ENCODE data around the gene PRKCH. TPM values are rescaled to one million over a fixed set of nuclear protein-coding genes. Genes with fewer than 3 reads are reported as not detected.

PRKCH gene
- total RNA-seq, 1 experiment from 2014 or later: 170 TPM

GRCh38 chr14:61588419-61588901, 267.1 kb downstream of the PRKCH start:
- Histone ChIP-seq H3F3A (ENCODE audit: low read length, unreplicated experiment) (peaks cover 15% of the 10 kb centered on the region), H4K20me1 (ENCODE audit: low read length) (no peaks in the 10 kb centered on the region), H3K9ac (ENCODE audit: low read length) (no peak overlapping the region), H3K9me2 (replicated peaks; ENCODE audit: low read length) (no peaks in the 10 kb centered on the region), H3K4me1 (ENCODE audit: insufficient read depth, low read length) (peaks cover 41% of the 10 kb centered on the region), H3K36me3 (ENCODE audit: low read depth, low read length) (no peaks in the 10 kb centered on the region), H2AFZ (ENCODE audit: low read length) (no peak overlapping the region), H3K4me3 (ENCODE audit: low read length) (no peak overlapping the region), H3K27me3 (ENCODE audit: low read length) (no peaks in the 10 kb centered on the region), H3K27ac (ENCODE audit: low read length) (no peak overlapping the region), H3K9me3 (ENCODE audit: low read length) (no peaks in the 10 kb centered on the region), H3K79me2 (ENCODE audit: low read length) (no peaks in the 10 kb centered on the region), H3K4me2 (ENCODE audit: low read length) (no peak overlapping the region)
- BruUV-seq (replicated peaks): no TSS peak
- CTCF ChIA-PET: no interaction called here
- intact Hi-C loops (cut with micrococcal nuclease): no loop called here
- no peak for DNase-seq
- no peak for ATAC-seq
- TF ChIP-seq EZH2phosphoT487 (IDR thresholded peaks at IDR 0.05; ENCODE audit: borderline replicate concordance, low read length): no peak
- TF ChIP-seq EZH2 (IDR thresholded peaks at IDR 0.05; ENCODE audit: low read length, unreplicated experiment): no peak
- TF ChIP-seq CTCF (conservative IDR thresholded peaks at IDR 0.05; ENCODE audit: low read depth, low read length): no peak
- POLR2A ChIA-PET (ENCODE audit: unreplicated experiment): no interaction called here

- BruUV-seq (replicated peaks): no TSS peak
- Histone ChIP-seq H3K9me2 (replicated peaks; ENCODE audit: low read length) (no peaks in the 10 kb centered on the region), H3K4me1 (ENCODE audit: insufficient read depth, low read length) (peaks cover 40% of the 10 kb centered on the region), H3K79me2 (ENCODE audit: low read length) (no peaks in the 10 kb centered on the region), H3K9ac (ENCODE audit: low read length) (no peak overlapping the region), H3K27me3 (ENCODE audit: low read length) (no peaks in the 10 kb centered on the region), H2AFZ (ENCODE audit: low read length) (no peak overlapping the region), H3K36me3 (ENCODE audit: low read depth, low read length) (no peaks in the 10 kb centered on the region), H3K4me2 (ENCODE audit: low read length) (no peak overlapping the region), H4K20me1 (ENCODE audit: low read length) (no peaks in the 10 kb centered on the region), H3K27ac (ENCODE audit: low read length) (no peak overlapping the region), H3F3A (ENCODE audit: low read length, unreplicated experiment) (peaks cover 15% of the 10 kb centered on the region), H3K4me3 (ENCODE audit: low read length) (no peak overlapping the region), H3K9me3 (ENCODE audit: low read length) (no peaks in the 10 kb centered on the region)
- no peak for ATAC-seq
- no peak for DNase-seq
- POLR2A ChIA-PET (ENCODE audit: unreplicated experiment): interaction anchor here (0.5 kb wide), 1 partner anchor 160 kb away, joined by 5 read pairs; no protein-coding TSS in a partner anchor
- CTCF ChIA-PET: no interaction called here
- TF ChIP-seq EZH2 (IDR thresholded peaks at IDR 0.05; ENCODE audit: low read length, unreplicated experiment): no peak
- no peak for TF ChIP-seq CTCF (conservative IDR thresholded peaks at IDR 0.05; ENCODE audit: low read depth, low read length)
- TF ChIP-seq EZH2phosphoT487 (IDR thresholded peaks at IDR 0.05; ENCODE audit: borderline replicate concordance, low read length): no peak
- intact Hi-C loops (cut with micrococcal nuclease): no loop called here
Observed at GRCh38 chr14:61589691-61590581, 268.6 kb downstream of the PRKCH start.

GRCh38 chr14:61591862-61592261, 270.5 kb downstream of the PRKCH start:
- no TSS peak for BruUV-seq (replicated peaks)

More at GRCh38 chr14:61591862-61592261, 270.5 kb downstream of the PRKCH start:
- DNase-seq (no peak), ATAC-seq (no peak)
- Histone ChIP-seq H4K20me1 (ENCODE audit: low read length) (no peaks in the 10 kb centered on the region), H3K27me3 (ENCODE audit: low read length) (no peaks in the 10 kb centered on the region), H3K36me3 (ENCODE audit: low read depth, low read length) (no peaks in the 10 kb centered on the region), H3K9me3 (ENCODE audit: low read length) (no peaks in the 10 kb centered on the region), H3K4me3 (ENCODE audit: low read length) (no peak overlapping the region), H3K27ac (ENCODE audit: low read length) (no peak overlapping the region), H3K4me2 (ENCODE audit: low read length) (no peak overlapping the region), H2AFZ (ENCODE audit: low read length) (no peak overlapping the region), H3K9ac (ENCODE audit: low read length) (no peak overlapping the region), H3K4me1 (ENCODE audit: insufficient read depth, low read length) (peaks cover 34% of the 10 kb centered on the region), H3K9me2 (replicated peaks; ENCODE audit: low read length) (no peaks in the 10 kb centered on the region), H3K79me2 (ENCODE audit: low read length) (no peaks in the 10 kb centered on the region), H3F3A (ENCODE audit: low read length, unreplicated experiment) (no peaks in the 10 kb centered on the region)
- ChIA-PET CTCF (no interaction called here), POLR2A (ENCODE audit: unreplicated experiment) (no interaction called here)
- intact Hi-C loops (cut with micrococcal nuclease): no loop called here
- TF ChIP-seq EZH2 (IDR thresholded peaks at IDR 0.05; ENCODE audit: low read length, unreplicated experiment): no peak
- no peak for TF ChIP-seq CTCF (conservative IDR thresholded peaks at IDR 0.05; ENCODE audit: low read depth, low read length)
- TF ChIP-seq EZH2phosphoT487 (IDR thresholded peaks at IDR 0.05; ENCODE audit: borderline replicate concordance, low read length): no peak
